Omental fat pad (tissue), 4 donors: ENCODE measurements around the gene SCML2. TPM values are rescaled to one million over a fixed set of nuclear protein-coding genes. Genes with fewer than 3 reads are reported as not detected.
"Not testable (repeated sequence)": the region's sequence is repeated elsewhere in the genome, so short reads cannot be mapped to it uniquely, and the experiment has no call there.

Experiments
- ATAC-seq: fragments of 150-250 bp; one replicate; pipeline ENCODE4 v1.9.1; 2016; ENCODE audit warnings: mild to moderate bottlenecking, moderate library complexity; ENCODE audit not compliant: low FRiP score
- DNase-seq: peaks from one replicate; pipeline ENCODE4 v3.0.0-alpha.2; 2019; ENCODE audit warnings: low spot score
- total RNA-seq, 4 donors: library from RNA; depleted of rRNA; stranded (reverse); fragments of >200 nt; gene quantifications; one replicate each; pipeline ENCODE4 v1.1.0, GENCODE V29; 2016
- TF ChIP-seq, protein P1 (sequence below), 3 donors: fragments of 450-650 bp; IDR thresholded peaks; one replicate each; pipeline ENCODE4 v1.5.1; 2016 to 2017; ENCODE audit warnings: antibody characterized with exemption in 3 of 3, mild to moderate bottlenecking in 3 of 3, moderate library complexity in 2 of 3

The SCML2 gene
- total RNA-seq, 4 donors from 2014 or later, result 1.3 to 2.2 (median 1.8) TPM

DNA sequence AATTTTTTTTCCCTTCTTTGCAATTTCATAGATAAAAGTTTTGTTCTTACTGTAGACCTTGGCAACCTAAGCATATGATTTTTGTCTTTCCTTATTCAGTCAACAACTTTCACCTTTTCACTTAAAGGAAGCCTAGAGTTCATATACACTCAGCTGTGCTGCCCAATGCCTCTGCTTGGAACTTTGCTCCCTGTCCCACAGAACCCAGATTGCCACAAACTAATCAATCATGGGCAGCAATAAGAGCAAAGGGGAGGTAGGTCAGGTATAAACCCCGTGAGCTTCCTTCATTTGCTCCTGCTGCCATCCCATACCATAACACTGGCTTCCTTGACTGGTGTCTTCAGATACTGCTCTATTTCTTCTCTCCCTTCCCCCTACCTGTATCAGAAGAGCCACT lies 82.8 kb downstream of the SCML2 start:
- no peak for DNase-seq
- TF ChIP-seq, protein P1, sequence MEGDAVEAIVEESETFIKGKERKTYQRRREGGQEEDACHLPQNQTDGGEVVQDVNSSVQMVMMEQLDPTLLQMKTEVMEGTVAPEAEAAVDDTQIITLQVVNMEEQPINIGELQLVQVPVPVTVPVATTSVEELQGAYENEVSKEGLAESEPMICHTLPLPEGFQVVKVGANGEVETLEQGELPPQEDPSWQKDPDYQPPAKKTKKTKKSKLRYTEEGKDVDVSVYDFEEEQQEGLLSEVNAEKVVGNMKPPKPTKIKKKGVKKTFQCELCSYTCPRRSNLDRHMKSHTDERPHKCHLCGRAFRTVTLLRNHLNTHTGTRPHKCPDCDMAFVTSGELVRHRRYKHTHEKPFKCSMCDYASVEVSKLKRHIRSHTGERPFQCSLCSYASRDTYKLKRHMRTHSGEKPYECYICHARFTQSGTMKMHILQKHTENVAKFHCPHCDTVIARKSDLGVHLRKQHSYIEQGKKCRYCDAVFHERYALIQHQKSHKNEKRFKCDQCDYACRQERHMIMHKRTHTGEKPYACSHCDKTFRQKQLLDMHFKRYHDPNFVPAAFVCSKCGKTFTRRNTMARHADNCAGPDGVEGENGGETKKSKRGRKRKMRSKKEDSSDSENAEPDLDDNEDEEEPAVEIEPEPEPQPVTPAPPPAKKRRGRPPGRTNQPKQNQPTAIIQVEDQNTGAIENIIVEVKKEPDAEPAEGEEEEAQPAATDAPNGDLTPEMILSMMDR (IDR thresholded peaks at IDR 0.05), result no peak
- ATAC-seq, result no peak

DNA sequence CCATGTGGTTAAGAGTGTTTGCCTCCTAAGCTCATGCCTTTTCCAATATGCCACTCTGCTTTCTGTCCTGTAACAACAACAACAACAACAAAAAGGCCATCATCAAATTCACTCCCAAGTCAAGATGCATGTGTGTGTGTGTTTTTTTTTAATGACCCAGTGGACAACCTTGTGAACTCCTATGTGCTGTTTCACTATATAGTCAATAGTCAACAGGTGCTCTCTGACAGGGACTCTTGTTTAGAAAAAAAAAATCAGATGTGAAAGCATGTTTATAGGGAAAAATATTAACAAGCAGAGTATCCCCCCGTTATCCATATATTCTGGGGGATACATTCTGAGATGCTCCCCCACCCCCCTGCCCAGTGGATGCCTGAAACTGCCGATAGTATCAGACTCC lies 83.2 kb downstream of the SCML2 start:
- no peak for DNase-seq
- no peak for ATAC-seq
- TF ChIP-seq, protein P1 (IDR thresholded peaks at IDR 0.05), result no peak

GRCh38 chrX:18255059-18255458 lies 99.4 kb downstream of the SCML2 start:
- no peak for DNase-seq
- no peak for ATAC-seq
- TF ChIP-seq, protein P1 (IDR thresholded peaks at IDR 0.05), result no peak

DNA sequence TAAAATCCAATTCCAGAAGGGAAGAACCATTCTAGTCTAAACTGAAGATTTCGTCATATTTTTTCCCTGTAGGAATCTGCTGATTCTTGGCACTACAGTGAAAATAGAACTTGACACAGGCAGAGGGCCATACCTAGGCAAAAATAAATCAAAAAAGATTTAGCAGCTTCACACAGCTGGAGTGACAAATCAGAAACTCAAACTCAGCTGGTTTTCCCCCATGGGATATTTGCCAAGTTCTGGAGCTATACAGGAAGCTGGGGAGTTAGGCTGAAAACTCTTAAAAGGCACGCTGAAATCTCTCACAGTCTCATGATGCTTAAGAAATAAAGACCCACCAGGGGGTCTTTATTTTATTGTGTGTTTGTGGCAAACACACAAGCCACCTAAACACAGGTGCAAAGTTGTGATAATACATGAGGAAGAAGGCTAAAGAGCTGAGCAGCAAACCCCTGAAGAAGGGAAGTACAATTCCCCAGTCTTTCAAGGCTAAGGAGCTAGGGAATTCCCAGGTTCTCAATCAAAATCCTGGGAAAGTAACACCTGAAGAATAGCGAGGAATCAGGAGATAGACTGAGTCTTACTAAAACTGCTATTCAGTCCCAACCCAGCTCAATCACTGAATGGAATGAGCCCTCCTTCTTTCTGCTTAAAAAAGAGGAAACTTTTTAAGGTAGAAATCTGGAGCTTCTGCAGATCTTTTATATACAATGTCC lies 101.7 kb downstream of the SCML2 start:
- DNase-seq (no peak), ATAC-seq (no peak)
- TF ChIP-seq, protein P1 (IDR thresholded peaks at IDR 0.05), result no peak

DNA sequence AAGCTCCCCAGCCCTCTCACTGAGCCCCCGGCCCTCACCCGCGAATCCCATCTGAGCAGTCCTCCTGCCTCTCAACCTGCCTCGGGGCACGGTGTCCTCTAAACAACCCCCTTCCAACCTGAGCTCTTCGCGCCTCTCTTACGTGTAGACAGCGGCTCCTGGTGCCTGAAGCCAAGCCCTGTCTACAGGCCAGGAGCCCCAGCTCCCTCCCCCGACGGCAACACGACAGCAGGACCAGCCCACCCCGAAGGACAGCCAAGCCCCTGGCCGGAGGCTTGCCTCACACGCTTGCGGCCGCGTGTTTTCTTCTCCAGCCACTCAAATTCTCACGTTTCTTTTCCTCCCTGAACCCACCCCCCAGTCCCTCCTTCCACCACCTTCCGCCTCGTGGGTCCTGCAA lies 124.8 kb downstream of the SCML2 start:
- not testable (repeated sequence) for ATAC-seq, DNase-seq

- ATAC-seq, result no peak
- DNase-seq, result no peak
- TF ChIP-seq, protein P1 (IDR thresholded peaks at IDR 0.05), result no peak
These were observed 126.4 kb downstream of the SCML2 start for GRCh38 chrX:18228069-18228468.

DNA sequence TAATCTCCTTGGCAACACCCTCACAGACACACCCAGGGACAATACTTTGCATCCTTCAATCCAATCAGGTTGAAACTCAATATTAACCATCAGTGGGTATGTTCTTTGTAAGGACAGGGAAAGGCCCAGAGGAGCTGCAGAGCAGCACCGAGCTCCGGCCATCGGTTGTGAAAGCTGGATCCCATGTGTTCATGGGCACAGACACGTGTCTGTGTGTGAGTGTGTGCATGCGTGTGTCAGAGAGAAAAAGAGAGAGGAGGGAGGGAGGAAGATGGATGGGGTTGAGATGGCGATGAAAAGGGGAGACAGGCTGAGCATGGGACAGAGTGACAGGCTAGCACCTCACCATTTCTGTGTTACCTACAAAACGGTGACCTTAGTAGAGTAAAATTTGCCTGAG lies 127.0 kb downstream of the SCML2 start:
- DNase-seq (no peak), ATAC-seq (no peak)
- TF ChIP-seq, protein P1 (IDR thresholded peaks at IDR 0.05), result no peak
